AG09319 (cell line): ENCODE data around the gene FABP6.

Experiments used
- DNase-seq: peaks from one replicate; pipeline ENCODE4 v3.0.0-alpha.2; 2010; ENCODE audit warnings: low read depth; ENCODE audit errors: extremely low read depth
- TF ChIP-seq, protein P1 (sequence below): IDR thresholded peaks from 2 replicates; pipeline ENCODE4 v1.5.1; 2011; ENCODE audit warnings: low read depth, mild to moderate bottlenecking, inconsistent platforms, low read length, moderate library complexity

FABP6 gene

DNA sequence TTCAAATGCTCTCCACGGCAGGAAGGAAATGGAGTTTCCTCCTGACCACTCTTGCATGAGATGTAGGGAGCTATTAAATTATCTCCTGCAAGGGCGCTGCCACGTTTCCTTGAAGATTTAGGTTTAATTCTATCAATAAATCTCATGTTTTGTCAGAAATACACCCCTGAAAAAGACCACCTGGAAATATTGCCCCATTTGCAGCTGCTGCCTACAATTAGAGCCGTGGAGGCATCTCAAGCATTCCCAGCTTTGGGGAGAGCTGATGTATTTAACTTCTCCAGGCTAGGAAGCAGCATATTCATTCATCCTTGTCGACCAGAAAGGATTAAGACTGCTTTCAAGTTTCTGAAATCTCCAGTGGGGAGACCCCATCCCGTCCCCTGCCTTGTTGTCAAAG, 42.5 kb downstream of the FABP6 start:
- TF ChIP-seq, protein P1, sequence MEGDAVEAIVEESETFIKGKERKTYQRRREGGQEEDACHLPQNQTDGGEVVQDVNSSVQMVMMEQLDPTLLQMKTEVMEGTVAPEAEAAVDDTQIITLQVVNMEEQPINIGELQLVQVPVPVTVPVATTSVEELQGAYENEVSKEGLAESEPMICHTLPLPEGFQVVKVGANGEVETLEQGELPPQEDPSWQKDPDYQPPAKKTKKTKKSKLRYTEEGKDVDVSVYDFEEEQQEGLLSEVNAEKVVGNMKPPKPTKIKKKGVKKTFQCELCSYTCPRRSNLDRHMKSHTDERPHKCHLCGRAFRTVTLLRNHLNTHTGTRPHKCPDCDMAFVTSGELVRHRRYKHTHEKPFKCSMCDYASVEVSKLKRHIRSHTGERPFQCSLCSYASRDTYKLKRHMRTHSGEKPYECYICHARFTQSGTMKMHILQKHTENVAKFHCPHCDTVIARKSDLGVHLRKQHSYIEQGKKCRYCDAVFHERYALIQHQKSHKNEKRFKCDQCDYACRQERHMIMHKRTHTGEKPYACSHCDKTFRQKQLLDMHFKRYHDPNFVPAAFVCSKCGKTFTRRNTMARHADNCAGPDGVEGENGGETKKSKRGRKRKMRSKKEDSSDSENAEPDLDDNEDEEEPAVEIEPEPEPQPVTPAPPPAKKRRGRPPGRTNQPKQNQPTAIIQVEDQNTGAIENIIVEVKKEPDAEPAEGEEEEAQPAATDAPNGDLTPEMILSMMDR: no peak
- DNase-seq: no peak

DNA sequence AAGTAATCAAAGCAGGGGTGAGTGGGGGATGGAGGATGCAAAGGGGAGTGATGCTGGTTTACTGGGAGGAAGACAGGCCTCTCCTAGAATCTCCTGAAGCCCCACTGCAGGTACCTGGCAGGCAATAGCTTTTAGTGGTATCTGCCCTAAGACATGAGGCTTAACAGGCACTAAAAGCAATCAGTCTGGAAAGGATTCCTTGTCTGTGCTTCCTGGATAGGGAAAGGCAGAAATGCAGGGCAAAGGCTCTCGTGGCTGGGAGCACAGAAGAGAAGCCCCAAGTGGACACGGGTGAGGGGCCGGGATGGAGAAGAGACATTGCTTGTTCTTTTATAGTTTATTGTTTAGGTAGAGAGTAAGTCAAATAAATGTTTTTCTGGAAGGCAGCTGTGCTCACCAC, 43.0 kb downstream of the FABP6 start:
- TF ChIP-seq, protein P1: no peak
- DNase-seq: no peak

DNA sequence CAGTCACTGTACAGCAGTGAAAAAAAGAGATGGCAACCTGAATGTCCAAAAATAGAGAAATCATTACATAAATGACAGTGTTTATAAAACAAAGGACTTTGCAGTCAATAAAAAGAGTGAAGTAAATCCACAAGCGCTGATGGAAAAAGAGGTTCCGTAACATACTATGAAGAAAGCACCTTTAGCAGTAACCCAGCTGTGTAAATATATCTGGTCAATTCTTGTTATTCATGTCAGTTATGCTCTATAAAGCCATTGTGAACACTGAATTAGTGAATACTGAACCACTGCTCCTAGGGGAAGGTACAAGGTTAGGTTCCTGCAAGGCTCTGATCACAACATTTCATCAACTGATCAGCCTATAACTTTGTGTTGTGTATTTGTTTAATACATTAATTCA, 43.6 kb downstream of the FABP6 start:
- TF ChIP-seq, protein P1: no peak
- DNase-seq: no peak

DNA sequence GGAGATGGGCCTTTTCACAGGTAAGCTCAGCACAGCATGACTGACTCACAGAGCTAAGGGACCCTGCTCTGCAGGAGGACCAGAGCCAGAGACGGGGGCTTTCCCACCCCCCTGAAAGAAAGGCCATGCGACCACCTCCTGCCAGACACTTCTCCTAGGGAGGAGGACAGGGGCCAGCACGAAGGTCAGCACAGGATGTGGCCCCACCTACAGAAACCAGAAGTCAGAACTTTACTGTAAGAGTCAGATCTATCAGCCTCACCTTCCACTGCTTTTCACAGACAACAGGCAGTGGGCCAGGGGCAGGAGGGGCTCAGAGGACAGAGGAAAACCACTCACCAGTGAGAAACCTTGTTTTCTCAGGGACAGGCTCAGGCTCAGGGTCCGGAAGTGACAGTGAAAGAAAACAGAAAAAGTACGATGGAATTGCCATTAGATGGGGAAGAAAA, 45.2 kb downstream of the FABP6 start:
- no peak for DNase-seq
- TF ChIP-seq, protein P1: no peak

DNA sequence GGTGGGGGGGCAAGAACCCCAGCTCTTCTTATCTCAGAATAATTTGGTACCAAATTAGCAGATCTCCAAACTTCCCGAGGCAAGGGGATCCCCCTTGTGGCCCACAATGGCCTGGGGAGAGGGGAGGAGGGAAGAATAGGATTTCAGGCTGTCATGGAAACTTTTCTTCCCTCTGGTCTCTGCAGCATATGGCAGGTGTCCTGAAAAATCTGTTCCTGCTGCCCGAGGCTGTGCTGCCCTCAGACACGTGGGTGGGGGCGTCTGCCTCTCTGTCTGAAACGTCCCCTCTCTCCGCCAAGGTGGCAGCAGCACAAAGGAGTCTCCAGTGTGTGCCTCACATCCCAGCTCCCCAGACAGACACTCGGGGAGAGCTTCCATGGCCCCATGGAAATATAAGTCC, 49.0 kb downstream of the FABP6 start:
- TF ChIP-seq, protein P1: no peak
- no peak for DNase-seq

DNA sequence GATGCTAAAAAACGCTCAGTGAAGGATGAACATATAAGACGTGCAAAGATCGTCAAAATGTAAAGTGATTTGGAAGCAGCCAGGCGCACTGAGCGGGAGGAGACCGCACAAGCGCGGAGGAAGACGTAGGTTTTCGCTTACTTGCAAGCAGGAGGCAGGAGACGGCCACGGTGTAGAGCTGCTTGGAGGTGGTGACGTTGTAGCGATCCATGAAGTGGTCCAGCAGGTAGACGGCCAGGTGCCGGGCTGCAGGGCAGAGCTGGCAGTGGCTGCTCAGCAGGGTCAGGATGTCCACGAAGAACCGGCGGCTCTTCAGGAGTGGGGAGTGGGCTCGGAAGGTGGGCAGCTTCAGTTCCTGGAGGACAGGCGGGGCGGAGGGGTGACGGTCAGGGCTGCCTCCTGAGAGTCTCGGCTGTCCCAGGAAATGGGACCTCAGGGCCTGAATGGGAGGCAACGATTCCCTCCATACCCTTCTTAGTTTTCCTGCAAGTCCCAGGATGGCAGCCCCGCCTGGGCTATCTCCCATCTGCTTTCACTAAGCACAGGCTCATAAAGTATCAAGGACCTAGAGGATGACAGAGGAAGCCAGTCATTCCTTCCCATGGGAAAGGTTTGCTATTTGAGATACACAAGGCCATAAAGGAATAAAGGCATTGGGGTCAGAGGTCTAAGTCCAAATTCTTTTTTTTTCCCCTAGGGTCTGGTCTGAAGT, 51.2 kb downstream of the FABP6 start:
- DNase-seq: no peak
- TF ChIP-seq, protein P1: no peak

DNA sequence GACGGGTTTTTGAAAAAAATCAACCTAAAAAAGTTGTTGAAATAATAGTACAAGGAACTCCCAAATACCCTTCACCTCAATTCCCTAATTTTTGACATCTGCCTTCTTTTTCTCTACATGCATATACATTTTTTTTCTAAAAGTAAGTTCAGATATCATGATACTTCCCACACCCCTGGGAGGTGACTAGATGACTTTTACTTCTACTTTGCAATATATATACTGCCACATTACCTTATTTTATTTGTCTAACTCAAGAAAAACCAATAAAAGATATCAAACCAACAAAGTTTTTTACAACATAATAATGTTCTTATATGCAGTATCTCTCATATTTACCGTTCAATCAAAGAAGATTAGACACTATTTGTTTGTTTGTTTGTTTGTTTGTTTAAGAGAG, 52.0 kb downstream of the FABP6 start:
- DNase-seq: no peak
- TF ChIP-seq, protein P1: no peak
